ENCODE data around the gene SLAMF6. TPM values are rescaled to one million over a fixed set of nuclear protein-coding genes. Genes with fewer than 3 reads are reported as not detected.
"Not testable (repeated sequence)": the region's sequence is repeated elsewhere in the genome, so short reads cannot be mapped to it uniquely, and the experiment has no call there.

Gene SLAMF6
- total and polyA plus RNA-seq, 2 experiments from 2014 or later = not detected

DNA sequence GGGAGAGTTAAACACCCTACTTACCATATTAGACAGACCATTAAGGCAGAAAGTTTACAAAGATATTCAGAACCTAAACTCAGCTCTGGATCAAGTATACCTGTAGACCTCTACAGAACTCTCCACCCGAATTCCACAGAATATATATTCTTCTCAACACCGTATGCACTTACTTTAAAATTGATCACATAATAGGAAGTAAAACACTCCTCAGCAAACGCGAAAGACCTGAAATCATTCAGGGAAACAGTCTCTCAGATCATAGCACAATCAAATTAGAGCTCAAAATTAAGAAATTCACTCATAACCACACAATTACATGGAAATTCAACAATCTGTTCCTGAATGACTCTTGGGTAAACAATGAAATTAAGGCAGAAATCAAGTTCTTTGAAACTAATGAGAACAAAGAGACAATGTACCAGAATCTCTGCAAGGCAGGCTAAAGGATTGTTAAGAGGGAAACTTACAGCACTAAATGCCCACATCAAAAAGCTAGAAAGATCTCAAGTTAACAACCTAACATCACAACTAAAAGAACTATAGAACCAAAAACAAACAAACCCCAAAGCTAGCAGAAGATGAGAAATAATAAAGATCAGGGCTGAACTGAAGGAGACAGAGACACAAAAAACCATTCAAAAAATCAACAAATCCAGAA lies 37.1 kb upstream of the SLAMF6 start:
- H3K9ac ChIP-seq = no peak overlapping the region
- 15 to 18% methylated on average over 4 of the region's 4 CpGs for WGBS, 2 experiments (ENCODE audit: low coverage in 1 of 2, low lambda C conversion rate in 2 of 2, missing lambda C conversion rate in 2 of 2)
- no peaks in the 10 kb centered on the region for H3K79me2 ChIP-seq (ENCODE audit: insufficient read depth)
- no peaks in the 10 kb centered on the region for H3K9me2 ChIP-seq (ENCODE audit: insufficient read depth)
- no peaks in the 10 kb centered on the region for H4K20me1 ChIP-seq (ENCODE audit: insufficient read depth)
- H3F3A ChIP-seq (ENCODE audit: insufficient read depth) = no peaks in the 10 kb centered on the region
- no peak overlapping the region for H2AFZ ChIP-seq
- H3K9me3 ChIP-seq (ENCODE audit: low read depth) = no peaks in the 10 kb centered on the region
- no peak overlapping the region for H3K4me2 ChIP-seq (ENCODE audit: unreplicated experiment)
- in situ Hi-C loops (cut with MboI) = no loop called here
- H3K36me3 ChIP-seq (ENCODE audit: low read depth) = no peaks in the 10 kb centered on the region
- no peak overlapping the region for H3K27ac ChIP-seq
- no peaks in the 10 kb centered on the region for H3K4me1 ChIP-seq (ENCODE audit: insufficient read depth)
- no peak overlapping the region for H3K4me3 ChIP-seq
- no peak for DNase-seq
- TF ChIP-seq EZH2phosphoT487 (IDR thresholded peaks at IDR 0.05; ENCODE audit: insufficient read depth, low read depth) (no peak), EZH2 (IDR thresholded peaks at IDR 0.05; ENCODE audit: insufficient read depth, poor library complexity, severe bottlenecking) (no peak)
- H3K27me3 ChIP-seq (replicated peaks; ENCODE audit: insufficient read depth) = no peaks in the 10 kb centered on the region

DNA sequence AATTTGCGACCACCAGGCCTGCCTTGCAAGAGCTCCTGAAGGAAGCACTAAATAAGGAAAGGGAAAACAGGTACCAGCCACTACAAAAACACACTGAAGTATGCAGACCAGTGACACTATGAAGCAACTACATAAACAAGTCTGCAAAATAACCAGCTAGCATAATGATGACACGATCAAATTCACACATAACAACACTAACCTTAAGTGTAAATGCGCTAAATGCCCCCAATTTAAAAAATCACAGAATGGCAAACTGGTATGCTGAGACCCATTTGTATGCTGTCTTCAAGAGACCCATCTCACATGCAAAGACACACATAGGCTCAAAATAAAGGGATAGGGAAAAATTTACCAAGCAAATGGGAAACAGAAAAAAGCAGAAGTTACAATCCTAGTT lies 36.4 kb upstream of the SLAMF6 start:
- in situ Hi-C loops (cut with MboI); H3K27me3 ChIP-seq (replicated peaks; ENCODE audit: insufficient read depth); H3K4me3 ChIP-seq; H3K36me3 ChIP-seq (ENCODE audit: low read depth); H3K9ac ChIP-seq; H3F3A ChIP-seq (ENCODE audit: insufficient read depth); H4K20me1 ChIP-seq (ENCODE audit: insufficient read depth); H3K4me2 ChIP-seq (ENCODE audit: unreplicated experiment); H3K79me2 ChIP-seq (ENCODE audit: insufficient read depth); H3K27ac ChIP-seq; H3K9me2 ChIP-seq (ENCODE audit: insufficient read depth); H2AFZ ChIP-seq; H3K9me3 ChIP-seq (ENCODE audit: low read depth); H3K4me1 ChIP-seq (ENCODE audit: insufficient read depth); DNase-seq: not testable (repeated sequence)
- WGBS, 2 experiments (ENCODE audit: low coverage in 1 of 2, low lambda C conversion rate in 2 of 2, missing lambda C conversion rate in 2 of 2) = 13 to 23% methylated on average over 3 of the region's 3 CpGs

DNA sequence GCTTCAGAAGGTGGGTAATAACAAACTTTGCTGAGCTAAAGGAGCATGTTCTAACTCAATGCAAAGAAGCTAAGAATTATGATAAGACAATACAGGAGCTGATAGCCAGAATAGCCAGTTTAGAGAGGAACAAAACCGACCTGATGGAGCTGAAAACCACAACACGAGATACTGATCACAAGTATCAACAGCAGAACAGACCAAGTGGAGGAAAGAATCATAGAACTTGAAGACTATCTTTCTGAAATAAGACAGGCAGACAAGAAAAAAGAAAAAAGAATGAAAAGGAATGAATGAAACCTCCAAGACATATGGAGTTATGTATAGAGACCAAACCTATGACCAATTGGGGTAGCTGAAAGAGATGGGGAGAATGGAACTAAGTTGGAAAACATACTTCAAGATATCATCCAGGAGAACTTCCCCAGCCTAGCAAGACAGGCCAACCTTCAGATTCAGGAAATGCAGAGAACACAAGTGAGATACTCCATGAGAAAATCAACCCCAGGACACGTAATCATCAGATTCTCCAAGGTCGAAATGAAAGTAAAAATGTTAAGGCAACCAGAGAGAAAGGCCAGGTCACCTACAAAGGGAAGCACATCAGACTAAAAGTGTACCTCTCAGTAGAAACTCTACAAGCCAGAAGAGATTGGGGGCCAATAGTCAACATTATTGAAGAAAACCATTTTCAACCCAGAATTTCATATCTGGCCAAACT lies 35.8 kb upstream of the SLAMF6 start:
- Histone ChIP-seq H3K79me2 (ENCODE audit: insufficient read depth) (no peaks in the 10 kb centered on the region), H3K4me3 (no peak overlapping the region), H3K9me3 (ENCODE audit: low read depth) (no peaks in the 10 kb centered on the region), H4K20me1 (ENCODE audit: insufficient read depth) (no peaks in the 10 kb centered on the region), H3F3A (ENCODE audit: insufficient read depth) (no peaks in the 10 kb centered on the region), H2AFZ (no peak overlapping the region), H3K36me3 (ENCODE audit: low read depth) (no peaks in the 10 kb centered on the region), H3K27ac (no peak overlapping the region), H3K9ac (no peak overlapping the region), H3K4me2 (ENCODE audit: unreplicated experiment) (no peak overlapping the region), H3K4me1 (ENCODE audit: insufficient read depth) (no peaks in the 10 kb centered on the region), H3K9me2 (ENCODE audit: insufficient read depth) (no peaks in the 10 kb centered on the region), H3K27me3 (replicated peaks; ENCODE audit: insufficient read depth) (no peaks in the 10 kb centered on the region)
- no peak for TF ChIP-seq EZH2phosphoT487 (IDR thresholded peaks at IDR 0.05; ENCODE audit: insufficient read depth, low read depth)
- no peak for TF ChIP-seq EZH2 (IDR thresholded peaks at IDR 0.05; ENCODE audit: insufficient read depth, poor library complexity, severe bottlenecking)
- WGBS, 2 experiments (ENCODE audit: low coverage in 1 of 2, low lambda C conversion rate in 2 of 2, missing lambda C conversion rate in 2 of 2) = 10 to 13% methylated on average over 4 of the region's 4 CpGs
- in situ Hi-C loops (cut with MboI) = no loop called here
- no peak for DNase-seq

GRCh38 chr1:160553778-160554177 lies 30.7 kb upstream of the SLAMF6 start:
- H3K36me3 ChIP-seq (ENCODE audit: low read depth) = no peaks in the 10 kb centered on the region
- 24 to 28% methylated on average over 4 of the region's 4 CpGs for WGBS, 2 experiments (ENCODE audit: low coverage in 1 of 2, low lambda C conversion rate in 2 of 2, missing lambda C conversion rate in 2 of 2)
- in situ Hi-C loops (cut with MboI) = no loop called here
- H3K9me2 ChIP-seq (ENCODE audit: insufficient read depth) = no peaks in the 10 kb centered on the region
- H3K4me2 ChIP-seq (ENCODE audit: unreplicated experiment) = no peak overlapping the region
- no peak overlapping the region for H2AFZ ChIP-seq
- no peaks in the 10 kb centered on the region for H3K79me2 ChIP-seq (ENCODE audit: insufficient read depth)
- H3K27ac ChIP-seq = no peak overlapping the region
- H3F3A ChIP-seq (ENCODE audit: insufficient read depth) = no peaks in the 10 kb centered on the region
- no peaks in the 10 kb centered on the region for H3K4me1 ChIP-seq (ENCODE audit: insufficient read depth)
- no peaks in the 10 kb centered on the region for H3K9me3 ChIP-seq (ENCODE audit: low read depth)
- no peak overlapping the region for H3K9ac ChIP-seq
- DNase-seq = no peak
- no peak overlapping the region for H3K4me3 ChIP-seq
- H3K27me3 ChIP-seq (replicated peaks; ENCODE audit: insufficient read depth) = no peaks in the 10 kb centered on the region
- TF ChIP-seq EZH2phosphoT487 (IDR thresholded peaks at IDR 0.05; ENCODE audit: insufficient read depth, low read depth) = no peak
- TF ChIP-seq EZH2 (IDR thresholded peaks at IDR 0.05; ENCODE audit: insufficient read depth, poor library complexity, severe bottlenecking) = no peak
- H4K20me1 ChIP-seq (ENCODE audit: insufficient read depth) = no peaks in the 10 kb centered on the region

Measured in GM23248 (cell line).